ENCODE measurements around the gene ZNF700.

GRCh38 chr19:11964858-11965645 lies 40.1 kb downstream of the ZNF700 start, which contains the start of gene ZNF763:
- TF ChIP-seq POLR2AphosphoS5 (IDR thresholded peaks at IDR 0.05; ENCODE audit: low read depth, low read length) (peak; percentile 56), POLR2A (IDR thresholded peaks at IDR 0.05; ENCODE audit: low read depth, low read length) (peak; percentile 51; the same call in 1 of the 2 replicates)

All from GM12892 (cell line).